Fibroblast of lung (primary cell): ENCODE data around the gene IGFBP6. TPM values are rescaled to one million over a fixed set of nuclear protein-coding genes. Genes with fewer than 3 reads are reported as not detected.

Experiments
- DNase-seq, 2 donors: peaks; one replicate each; pipeline versions ENCODE4 v3.0.0 to v3.0.0-alpha.2; 2010; ENCODE audit warnings: low read depth in 2 of 2
- H2AFZ ChIP-seq: 2 replicates; pipeline ENCODE4 v1.5.1; 2012; ENCODE audit warnings: low read length, control low read depth, inconsistent platforms
- H3K27ac ChIP-seq: 2 replicates; pipeline ENCODE4 v1.5.1; 2011; ENCODE audit warnings: low read length, control low read depth; ENCODE audit not compliant: insufficient read depth
- H3K27me3 ChIP-seq: 2 replicates; pipeline ENCODE4 v1.5.1; 2011; ENCODE audit warnings: mild to moderate bottlenecking, low read length; ENCODE audit not compliant: control insufficient read depth, insufficient read depth
- H3K36me3 ChIP-seq: 2 replicates; pipeline ENCODE4 v1.5.1; 2011; ENCODE audit warnings: low read length; ENCODE audit not compliant: control insufficient read depth, insufficient read depth
- H3K4me1 ChIP-seq: 2 replicates; pipeline ENCODE4 v1.5.1; 2011; ENCODE audit warnings: low read length; ENCODE audit not compliant: control insufficient read depth, insufficient read depth; ENCODE audit errors: extremely low read depth
- H3K4me2 ChIP-seq: 2 replicates; pipeline ENCODE4 v1.5.1; 2011; ENCODE audit warnings: low read length, control low read depth; ENCODE audit not compliant: insufficient read depth; ENCODE audit errors: extremely low read depth
- H3K4me3 ChIP-seq, 4 experiments: fragments of 200-600 bp in 1 of 4; sonication (generic) in 1 of 4; replicated peaks in 1 of 4; 2 replicates each; pipeline ENCODE4 v1.5.1; 2011 to 2016; ENCODE audit warnings: low read length in 4 of 4, low read depth in 3 of 4, mild to moderate bottlenecking in 3 of 4, control low read depth in 2 of 4, inconsistent platforms in 1 of 4, mixed read lengths in 1 of 4; ENCODE audit not compliant: insufficient read depth in 1 of 4; ENCODE audit errors: control extremely low read depth in 1 of 4
- H3K79me2 ChIP-seq: 2 replicates; pipeline ENCODE4 v1.5.1; 2012; ENCODE audit warnings: mild to moderate bottlenecking, low read length, inconsistent platforms; ENCODE audit not compliant: control insufficient read depth, insufficient read depth
- H3K9ac ChIP-seq: 2 replicates; pipeline ENCODE4 v1.5.1; 2011; ENCODE audit warnings: mild to moderate bottlenecking, low read length, control low read depth; ENCODE audit not compliant: insufficient read depth
- H3K9me3 ChIP-seq: 2 replicates; pipeline ENCODE4 v1.5.1; 2012; ENCODE audit warnings: low read depth, low read length; ENCODE audit not compliant: control insufficient read depth, insufficient read depth
- H4K20me1 ChIP-seq: 2 replicates; pipeline ENCODE4 v1.5.1; 2011; ENCODE audit warnings: low read length; ENCODE audit not compliant: control insufficient read depth, insufficient read depth; ENCODE audit errors: extremely low read depth
- EZH2 ChIP-seq: IDR thresholded peaks from 2 replicates; pipeline ENCODE4 v1.5.1; 2012; ENCODE audit warnings: low read length, control low read depth, mild to moderate bottlenecking; ENCODE audit errors: missing control alignments
- polyA plus RNA-seq, 2 donors: library from polyadenylated mRNA; depleted of rRNA in 1 of 2; stranded (reverse) in 1 of 2; unstranded in 1 of 2; fragments of >200 nt; gene quantifications; 2 replicates each; pipeline ENCODE4 v1.2.1, GENCODE V29; 2011 to 2012; ENCODE audit warnings: missing spikeins in 1 of 2
- total RNA-seq: library from RNA; depleted of rRNA; stranded (reverse); fragments of >200 nt; gene quantifications from 2 replicates; pipeline ENCODE4 v1.2.1, GENCODE V29; 2014
- TF ChIP-seq, protein P1 (sequence below), 2 donors: IDR thresholded peaks in 1 of 2; conservative IDR thresholded peaks in 1 of 2; 1 replicate in 1 of 2; 2 replicates in 1 of 2; pipeline ENCODE4 v1.5.1; 2011 to 2012; ENCODE audit warnings: low read length in 2 of 2, control low read depth in 1 of 2, inconsistent platforms in 1 of 2, low read depth in 1 of 2, mild to moderate bottlenecking in 1 of 2

IGFBP6 gene
- total and polyA plus RNA-seq, 2 donors (not counting 1 experiment from before 2014, with no cell fraction given), result 229 to 592 TPM

DNA sequence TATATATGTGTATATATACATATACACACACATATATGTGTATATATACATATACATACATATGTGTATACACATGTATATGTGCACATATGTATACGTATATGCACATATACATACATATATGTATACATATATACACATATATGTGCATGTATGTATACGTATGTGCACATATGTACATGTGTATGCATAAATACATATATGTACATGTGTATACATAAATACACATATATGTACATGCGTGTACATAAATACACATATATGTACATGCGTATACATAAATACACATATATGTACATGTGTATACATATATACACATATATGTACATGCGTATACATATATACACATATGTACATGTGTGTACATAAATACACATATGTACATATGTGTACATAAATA, 49.7 kb downstream of the IGFBP6 start:
- no peak for TF ChIP-seq EZH2
- TF ChIP-seq, protein P1, sequence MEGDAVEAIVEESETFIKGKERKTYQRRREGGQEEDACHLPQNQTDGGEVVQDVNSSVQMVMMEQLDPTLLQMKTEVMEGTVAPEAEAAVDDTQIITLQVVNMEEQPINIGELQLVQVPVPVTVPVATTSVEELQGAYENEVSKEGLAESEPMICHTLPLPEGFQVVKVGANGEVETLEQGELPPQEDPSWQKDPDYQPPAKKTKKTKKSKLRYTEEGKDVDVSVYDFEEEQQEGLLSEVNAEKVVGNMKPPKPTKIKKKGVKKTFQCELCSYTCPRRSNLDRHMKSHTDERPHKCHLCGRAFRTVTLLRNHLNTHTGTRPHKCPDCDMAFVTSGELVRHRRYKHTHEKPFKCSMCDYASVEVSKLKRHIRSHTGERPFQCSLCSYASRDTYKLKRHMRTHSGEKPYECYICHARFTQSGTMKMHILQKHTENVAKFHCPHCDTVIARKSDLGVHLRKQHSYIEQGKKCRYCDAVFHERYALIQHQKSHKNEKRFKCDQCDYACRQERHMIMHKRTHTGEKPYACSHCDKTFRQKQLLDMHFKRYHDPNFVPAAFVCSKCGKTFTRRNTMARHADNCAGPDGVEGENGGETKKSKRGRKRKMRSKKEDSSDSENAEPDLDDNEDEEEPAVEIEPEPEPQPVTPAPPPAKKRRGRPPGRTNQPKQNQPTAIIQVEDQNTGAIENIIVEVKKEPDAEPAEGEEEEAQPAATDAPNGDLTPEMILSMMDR (conservative IDR thresholded peaks at IDR 0.05 in 1 of 2, IDR thresholded peaks at IDR 0.05 in 1 of 2; ENCODE audit: low read depth in 1 of 2, low read length in 2 of 2), result no peak
- H3K9ac ChIP-seq, result no peak overlapping the region
- no peak for DNase-seq
- H3K4me3 ChIP-seq, result no peak overlapping the region
- H3K9me3 ChIP-seq, result no peaks in the 10 kb centered on the region
- H3K27me3 ChIP-seq, result no peaks in the 10 kb centered on the region
- no peaks in the 10 kb centered on the region for H4K20me1 ChIP-seq
- H3K4me2 ChIP-seq, result no peak overlapping the region
- H3K79me2 ChIP-seq, result no peaks in the 10 kb centered on the region
- H2AFZ ChIP-seq, result no peak overlapping the region
- no peaks in the 10 kb centered on the region for H3K4me1 ChIP-seq
- H3K36me3 ChIP-seq, result no peaks in the 10 kb centered on the region
- no peak overlapping the region for H3K27ac ChIP-seq

DNA sequence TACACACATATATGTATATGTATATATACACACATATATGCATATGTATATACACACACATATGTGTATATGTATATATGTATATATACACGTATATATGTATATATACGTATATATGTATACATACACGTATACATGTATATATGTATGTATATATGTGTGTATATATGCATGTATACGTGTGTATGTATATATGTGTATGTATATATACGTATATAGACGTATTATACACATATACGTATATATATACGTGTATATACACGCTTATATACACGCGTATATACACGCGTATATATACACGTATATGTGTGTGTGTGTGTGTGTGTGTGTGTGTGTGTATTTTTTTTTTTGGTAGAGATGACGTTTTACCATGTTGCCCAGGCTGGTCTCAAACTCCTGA, 50.2 kb downstream of the IGFBP6 start:
- no peaks in the 10 kb centered on the region for H3K4me1 ChIP-seq
- no peak overlapping the region for H3K9ac ChIP-seq
- H3K79me2 ChIP-seq, result no peaks in the 10 kb centered on the region
- H3K27me3 ChIP-seq, result no peaks in the 10 kb centered on the region
- H3K27ac ChIP-seq, result no peak overlapping the region
- H3K4me2 ChIP-seq, result no peak overlapping the region
- DNase-seq, result no peak
- no peak for TF ChIP-seq EZH2
- TF ChIP-seq, protein P1 (conservative IDR thresholded peaks at IDR 0.05 in 1 of 2, IDR thresholded peaks at IDR 0.05 in 1 of 2; ENCODE audit: low read depth in 1 of 2, low read length in 2 of 2), result no peak
- no peak overlapping the region for H2AFZ ChIP-seq
- no peaks in the 10 kb centered on the region for H4K20me1 ChIP-seq
- no peaks in the 10 kb centered on the region for H3K36me3 ChIP-seq
- no peak overlapping the region for H3K4me3 ChIP-seq
- H3K9me3 ChIP-seq, result no peaks in the 10 kb centered on the region

DNA sequence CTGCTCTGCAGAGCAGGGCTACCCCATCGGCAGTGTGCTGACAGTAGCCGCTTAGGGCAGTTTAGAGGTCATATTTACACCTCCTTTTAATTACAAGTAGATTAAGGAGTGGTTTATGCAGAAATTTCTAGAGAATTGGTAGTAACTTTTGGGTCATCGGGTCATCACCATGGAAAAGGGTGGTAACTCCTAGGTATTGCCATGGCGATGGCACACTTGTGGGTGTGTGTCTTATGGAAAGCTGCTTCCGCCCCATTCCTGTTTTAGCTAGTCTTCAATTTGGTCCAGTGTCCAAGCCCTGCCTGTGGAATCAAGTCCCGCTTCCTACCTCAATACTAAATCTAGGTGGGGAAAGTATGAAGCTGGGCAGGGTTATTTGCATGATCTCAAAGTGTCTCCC, 53.6 kb downstream of the IGFBP6 start:
- Histone ChIP-seq H3K9me3 (no peaks in the 10 kb centered on the region), H2AFZ (no peak overlapping the region), H3K4me1 (no peaks in the 10 kb centered on the region), H3K79me2 (no peaks in the 10 kb centered on the region), H3K27ac (no peak overlapping the region), H3K4me3 (no peak overlapping the region), H3K9ac (no peak overlapping the region), H3K36me3 (no peaks in the 10 kb centered on the region), H4K20me1 (no peaks in the 10 kb centered on the region), H3K4me2 (no peak overlapping the region), H3K27me3 (no peaks in the 10 kb centered on the region)
- DNase-seq, result no peak
- TF ChIP-seq, protein P1 (conservative IDR thresholded peaks at IDR 0.05 in 1 of 2, IDR thresholded peaks at IDR 0.05 in 1 of 2; ENCODE audit: low read depth in 1 of 2, low read length in 2 of 2), result no peak
- TF ChIP-seq EZH2, result no peak

Other genes with a start within 250 kb of the IGFBP6 start
- not detected in 2 replicates for gene KRT78, start 248.7 kb upstream of the IGFBP6 start, total RNA-seq
- not detected in 2 replicates for gene KRT78, start 248.7 kb upstream of the IGFBP6 start, polyA plus RNA-seq
- gene KRT8, start 192.6 kb upstream of the IGFBP6 start, total RNA-seq, result 0.66 and 1.5 TPM in 2 replicates
- gene KRT8, start 192.6 kb upstream of the IGFBP6 start, polyA plus RNA-seq, result 2.5 and 16.3 TPM in 2 replicates
- gene KRT18, start 148.5 kb upstream of the IGFBP6 start, total RNA-seq, result 1.2 and 3.1 TPM in 2 replicates
- gene KRT18, start 148.5 kb upstream of the IGFBP6 start, polyA plus RNA-seq, result 11.8 and 88.0 TPM in 2 replicates
- gene EIF4B, start 91.2 kb upstream of the IGFBP6 start, total RNA-seq, result 1,180 and 1,819 TPM in 2 replicates
- 380 and 466 TPM in 2 replicates for gene EIF4B, start 91.2 kb upstream of the IGFBP6 start, polyA plus RNA-seq
- gene TNS2, start 47.6 kb upstream of the IGFBP6 start, total RNA-seq, result 52.4 and 60.6 TPM in 2 replicates
- gene TNS2, start 47.6 kb upstream of the IGFBP6 start, polyA plus RNA-seq, result 35.3 and 45.5 TPM in 2 replicates
- gene SPRYD3, start 18.3 kb upstream of the IGFBP6 start, total RNA-seq, result 13.9 and 18.2 TPM in 2 replicates
- 23.3 and 27.7 TPM in 2 replicates for gene SPRYD3, start 18.3 kb upstream of the IGFBP6 start, polyA plus RNA-seq
- under 0.01 TPM in 1 of 2 replicates, not detected in the other for gene SOAT2, start 5.8 kb downstream of the IGFBP6 start, total RNA-seq
- gene SOAT2, start 5.8 kb downstream of the IGFBP6 start, polyA plus RNA-seq, result 0.12 TPM in 1 of 2 replicates, not detected in the other
- 14.6 and 16.8 TPM in 2 replicates for gene ZNF740, start 83.1 kb downstream of the IGFBP6 start, total RNA-seq
- gene ZNF740, start 83.1 kb downstream of the IGFBP6 start, polyA plus RNA-seq, result 7.3 and 10.6 TPM in 2 replicates
- gene CSAD, start 83.3 kb downstream of the IGFBP6 start, total RNA-seq, result 6.4 and 10.1 TPM in 2 replicates
- gene CSAD, start 83.3 kb downstream of the IGFBP6 start, polyA plus RNA-seq, result 6.9 and 7.8 TPM in 2 replicates
- gene ITGB7, start 109.6 kb downstream of the IGFBP6 start, total RNA-seq, result 0.26 and 0.50 TPM in 2 replicates
- gene ITGB7, start 109.6 kb downstream of the IGFBP6 start, polyA plus RNA-seq, result 0.15 and 0.20 TPM in 2 replicates
- gene RARG, start 134.5 kb downstream of the IGFBP6 start, total RNA-seq, result 26.7 and 51.4 TPM in 2 replicates
- 26.9 and 30.4 TPM in 2 replicates for gene RARG, start 134.5 kb downstream of the IGFBP6 start, polyA plus RNA-seq
- gene ESPL1, start 170.6 kb downstream of the IGFBP6 start, total RNA-seq, result 0.26 and 1.8 TPM in 2 replicates
- gene ESPL1, start 170.6 kb downstream of the IGFBP6 start, polyA plus RNA-seq, result 1.4 and 5.8 TPM in 2 replicates
- gene PFDN5, start 197.9 kb downstream of the IGFBP6 start, total RNA-seq, result 735 and 788 TPM in 2 replicates
- gene PFDN5, start 197.9 kb downstream of the IGFBP6 start, polyA plus RNA-seq, result 977 and 1,007 TPM in 2 replicates
- gene MYG1, start 202.0 kb downstream of the IGFBP6 start, total RNA-seq, result 52.0 and 55.7 TPM in 2 replicates
- 40.8 and 52.2 TPM in 2 replicates for gene MYG1, start 202.0 kb downstream of the IGFBP6 start, polyA plus RNA-seq
- gene AAAS, start 223.9 kb downstream of the IGFBP6 start, total RNA-seq, result 29.5 and 37.8 TPM in 2 replicates
- 34.2 and 50.4 TPM in 2 replicates for gene AAAS, start 223.9 kb downstream of the IGFBP6 start, polyA plus RNA-seq
- gene SP7, start 238.7 kb downstream of the IGFBP6 start, total RNA-seq, result not detected in 2 replicates
- not detected in 2 replicates for gene SP7, start 238.7 kb downstream of the IGFBP6 start, polyA plus RNA-seq